Measurements from ENCODE around the gene NKD2.

DNA sequence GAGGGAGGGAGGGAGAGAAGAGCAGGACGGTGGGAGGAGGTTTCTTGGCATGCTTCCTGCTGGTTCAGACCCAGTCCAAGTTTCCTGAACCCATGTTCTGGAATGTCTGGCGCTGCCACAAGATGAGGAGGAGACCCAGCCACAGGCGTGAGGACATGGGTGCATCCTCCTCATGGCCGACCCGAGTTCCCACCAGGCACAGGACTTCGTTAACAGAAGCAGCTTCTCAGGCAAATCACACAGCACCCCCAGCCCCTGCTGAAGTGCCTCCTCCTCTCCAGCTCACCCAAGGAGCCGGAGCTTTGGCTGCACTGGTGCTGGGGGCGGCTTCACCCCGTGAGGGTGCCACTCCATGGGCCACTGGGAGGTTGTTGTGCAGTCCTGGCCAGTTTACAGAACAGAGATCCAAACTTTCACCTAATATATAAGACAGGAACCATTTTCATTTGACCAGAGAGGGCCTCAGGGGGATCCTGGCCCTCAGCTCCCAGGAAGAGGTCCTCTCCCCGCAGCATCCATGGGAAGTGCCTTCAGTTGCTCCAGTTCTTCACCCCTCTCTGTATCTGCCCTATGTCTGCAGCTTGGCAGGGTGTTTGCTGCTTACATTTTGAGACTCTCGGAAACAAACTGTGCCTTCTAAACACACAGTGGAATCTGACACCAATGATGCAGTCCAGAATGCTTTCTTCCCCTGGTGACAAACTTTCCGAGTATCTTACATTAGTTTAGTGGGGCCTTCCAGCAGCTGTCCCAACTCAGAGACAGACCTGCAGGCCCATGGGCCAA, 10.2 kb upstream of the NKD2 start:
- TF ChIP-seq RFX5 (IDR thresholded peaks at IDR 0.05; ENCODE audit: low read depth, low read length) = no peak
- no peak for TF ChIP-seq RAD21 (IDR thresholded peaks at IDR 0.05; ENCODE audit: low read length)
- TF ChIP-seq, protein P1, sequence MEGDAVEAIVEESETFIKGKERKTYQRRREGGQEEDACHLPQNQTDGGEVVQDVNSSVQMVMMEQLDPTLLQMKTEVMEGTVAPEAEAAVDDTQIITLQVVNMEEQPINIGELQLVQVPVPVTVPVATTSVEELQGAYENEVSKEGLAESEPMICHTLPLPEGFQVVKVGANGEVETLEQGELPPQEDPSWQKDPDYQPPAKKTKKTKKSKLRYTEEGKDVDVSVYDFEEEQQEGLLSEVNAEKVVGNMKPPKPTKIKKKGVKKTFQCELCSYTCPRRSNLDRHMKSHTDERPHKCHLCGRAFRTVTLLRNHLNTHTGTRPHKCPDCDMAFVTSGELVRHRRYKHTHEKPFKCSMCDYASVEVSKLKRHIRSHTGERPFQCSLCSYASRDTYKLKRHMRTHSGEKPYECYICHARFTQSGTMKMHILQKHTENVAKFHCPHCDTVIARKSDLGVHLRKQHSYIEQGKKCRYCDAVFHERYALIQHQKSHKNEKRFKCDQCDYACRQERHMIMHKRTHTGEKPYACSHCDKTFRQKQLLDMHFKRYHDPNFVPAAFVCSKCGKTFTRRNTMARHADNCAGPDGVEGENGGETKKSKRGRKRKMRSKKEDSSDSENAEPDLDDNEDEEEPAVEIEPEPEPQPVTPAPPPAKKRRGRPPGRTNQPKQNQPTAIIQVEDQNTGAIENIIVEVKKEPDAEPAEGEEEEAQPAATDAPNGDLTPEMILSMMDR (conservative IDR thresholded peaks at IDR 0.05; ENCODE audit: low read depth, low read length) = no peak
- no peak for TF ChIP-seq MAFK (IDR thresholded peaks at IDR 0.05; ENCODE audit: low read depth, low read length)
- no peak for TF ChIP-seq POLR2A (IDR thresholded peaks at IDR 0.05; ENCODE audit: low read depth, low read length)
- no peak for TF ChIP-seq MAZ (IDR thresholded peaks at IDR 0.05; ENCODE audit: borderline replicate concordance, low read depth, low read length)
- no peak for TF ChIP-seq CEBPB (IDR thresholded peaks at IDR 0.05; ENCODE audit: low read depth, low read length)
- TF ChIP-seq SMC3 (IDR thresholded peaks at IDR 0.05; ENCODE audit: low read depth, low read length) = no peak
- TF ChIP-seq CHD1 (IDR thresholded peaks at IDR 0.05; ENCODE audit: low read depth, low read length) = no peak
- no peak for TF ChIP-seq BHLHE40 (IDR thresholded peaks at IDR 0.05; ENCODE audit: low read depth, low read length)
- TF ChIP-seq, protein P2, sequence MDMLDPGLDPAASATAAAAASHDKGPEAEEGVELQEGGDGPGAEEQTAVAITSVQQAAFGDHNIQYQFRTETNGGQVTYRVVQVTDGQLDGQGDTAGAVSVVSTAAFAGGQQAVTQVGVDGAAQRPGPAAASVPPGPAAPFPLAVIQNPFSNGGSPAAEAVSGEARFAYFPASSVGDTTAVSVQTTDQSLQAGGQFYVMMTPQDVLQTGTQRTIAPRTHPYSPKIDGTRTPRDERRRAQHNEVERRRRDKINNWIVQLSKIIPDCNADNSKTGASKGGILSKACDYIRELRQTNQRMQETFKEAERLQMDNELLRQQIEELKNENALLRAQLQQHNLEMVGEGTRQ (IDR thresholded peaks at IDR 0.05; ENCODE audit: low read depth, low read length) = no peak
- no peak for TF ChIP-seq FOS (IDR thresholded peaks at IDR 0.05; ENCODE audit: low read depth, low read length)
- no peak for TF ChIP-seq NFE2L2 (IDR thresholded peaks at IDR 0.05; ENCODE audit: low read depth, low read length)

Measured in IMR-90 (cell line).